Neural progenitor cell (in vitro differentiated cells): ENCODE data around the gene MYO1C. TPM values are rescaled to one million over a fixed set of nuclear protein-coding genes. Genes with fewer than 3 reads are reported as not detected.

ENCODE experiments used
- DNase-seq: peaks from one replicate; pipeline ENCODE4 v3.0.0-alpha.2; 2016; ENCODE audit warnings: low spot score
- H2AFZ ChIP-seq: fragments of 200-600 bp; sonication (generic); replicated peaks from 2 replicates; pipeline ENCODE4 v1.6.1; 2016; ENCODE audit warnings: antibody characterized with exemption
- H3F3A ChIP-seq: fragments of 200-600 bp; sonication (generic); 2 replicates; pipeline ENCODE4 v1.6.1; 2016; ENCODE audit warnings: antibody characterized with exemption, low read depth
- H3K27ac ChIP-seq: fragments of 200-600 bp; sonication (generic); 2 replicates; pipeline ENCODE4 v1.5.1; 2016; ENCODE audit warnings: mild to moderate bottlenecking
- H3K27me3 ChIP-seq: fragments of 200-600 bp; sonication (generic); 2 replicates; pipeline ENCODE4 v1.6.1; 2016; ENCODE audit warnings: mild to moderate bottlenecking, moderate library complexity
- H3K36me3 ChIP-seq: fragments of 200-600 bp; sonication (generic); 2 replicates; pipeline ENCODE4 v1.5.1; 2016
- H3K4me1 ChIP-seq: fragments of 200-600 bp; sonication (generic); 2 replicates; pipeline ENCODE4 v1.6.1; 2016; ENCODE audit warnings: mixed run types
- H3K4me2 ChIP-seq: fragments of 200-600 bp; sonication (generic); 2 replicates; pipeline ENCODE4 v1.6.1; 2016
- H3K4me3 ChIP-seq: fragments of 200-600 bp; sonication (generic); 2 replicates; pipeline ENCODE4 v1.5.1; 2016
- H3K79me2 ChIP-seq: fragments of 200-600 bp; sonication (generic); 2 replicates; pipeline ENCODE4 v1.6.1; 2016; ENCODE audit warnings: low read depth
- H3K9ac ChIP-seq: fragments of 200-600 bp; sonication (generic); 2 replicates; pipeline ENCODE4 v1.6.1; 2016
- H3K9me3 ChIP-seq: fragments of 200-600 bp; sonication (generic); 2 replicates; pipeline ENCODE4 v1.5.1; 2016; ENCODE audit warnings: low read depth
- H4K20me1 ChIP-seq: fragments of 200-600 bp; sonication (generic); 2 replicates; pipeline ENCODE4 v1.6.1; 2016; ENCODE audit warnings: low read depth
- H3K27ac Mint-ChIP-seq: 3 replicates; pipeline ENCODE4 v1.8.0; 2021; ENCODE audit warnings: mixed read lengths
- H3K27me3 Mint-ChIP-seq: 2 replicates; pipeline ENCODE4 v1.8.0; 2022; ENCODE audit warnings: low read depth, mild to moderate bottlenecking, inconsistent platforms, moderate library complexity, mixed read lengths; ENCODE audit not compliant: insufficient read depth
- H3K36me3 Mint-ChIP-seq: 3 replicates; pipeline ENCODE4 v1.8.0; 2021; ENCODE audit warnings: mixed read lengths
- H3K4me1 Mint-ChIP-seq: 3 replicates; pipeline ENCODE4 v1.8.0; 2021; ENCODE audit warnings: mixed read lengths
- H3K4me3 Mint-ChIP-seq: 3 replicates; pipeline ENCODE4 v1.8.0; 2021; ENCODE audit warnings: mild to moderate bottlenecking, moderate library complexity, mixed read lengths
- H3K9me3 Mint-ChIP-seq: 3 replicates; pipeline ENCODE4 v1.8.0; 2020; ENCODE audit warnings: mixed read lengths
- CTCF ChIP-seq: fragments of 200-600 bp; sonication (generic); IDR thresholded peaks from 2 replicates; pipeline ENCODE4 v1.5.1; 2017; ENCODE audit warnings: antibody characterized with exemption, mild to moderate bottlenecking
- EZH2 ChIP-seq: fragments of 200-600 bp; sonication (generic); IDR thresholded peaks from 2 replicates; pipeline ENCODE4 v1.6.1; 2017; ENCODE audit warnings: antibody characterized with exemption, mild to moderate bottlenecking, moderate library complexity
- EZH2phosphoT487 ChIP-seq: fragments of 200-600 bp; sonication (generic); IDR thresholded peaks from 2 replicates; pipeline ENCODE4 v1.6.1; 2017; ENCODE audit warnings: antibody characterized with exemption
- total RNA-seq: library from RNA; depleted of rRNA; stranded (reverse); fragments of >200 nt; gene quantifications from 2 replicates; pipeline ENCODE4 v1.2.3, GENCODE V29; 2015; ENCODE audit warnings: low replicate concordance

The MYO1C gene
- total RNA-seq, 1 donor from 2014 or later = 28.7 TPM

- no peaks in the 10 kb centered on the region for H3K4me1 ChIP-seq
These were observed 28.3 kb downstream of the MYO1C start for GRCh38 chr17:1464186-1464585.

GRCh38 chr17:1462164-1463112 lies 30.0 kb downstream of the MYO1C start:
- no peaks in the 10 kb centered on the region for H3K27me3 ChIP-seq
- Mint-ChIP-seq H3K27ac (no peak overlapping the region), H3K9me3 (no peaks in the 10 kb centered on the region), H3K36me3 (peaks cover 4% of the 10 kb centered on the region), H3K4me1 (peaks cover 4% of the 10 kb centered on the region), H3K27me3 (peaks cover 10% of the 10 kb centered on the region), H3K4me3 (no peak overlapping the region)
- DNase-seq = no peak
- H3K4me3 ChIP-seq = no peak overlapping the region
- H3K36me3 ChIP-seq = no peaks in the 10 kb centered on the region
- no peaks in the 10 kb centered on the region for H3K79me2 ChIP-seq
- H3K9me3 ChIP-seq = no peaks in the 10 kb centered on the region
- TF ChIP-seq CTCF (no peak), EZH2phosphoT487 (no peak), EZH2 (no peak)
- H3F3A ChIP-seq = peaks cover 4% of the 10 kb centered on the region
- H4K20me1 ChIP-seq = no peaks in the 10 kb centered on the region
- H3K4me1 ChIP-seq = no peaks in the 10 kb centered on the region
- no peak overlapping the region for H3K4me2 ChIP-seq
- H2AFZ ChIP-seq = no peak overlapping the region
- H3K27ac ChIP-seq = no peak overlapping the region
- no peak overlapping the region for H3K9ac ChIP-seq

More at GRCh38 chr17:1464186-1464585, 28.3 kb downstream of the MYO1C start:
- Histone ChIP-seq H3F3A (peaks cover 7% of the 10 kb centered on the region), H3K9me3 (no peaks in the 10 kb centered on the region), H3K9ac (no peak overlapping the region), H3K4me2 (no peak overlapping the region), H3K36me3 (no peaks in the 10 kb centered on the region), H3K79me2 (no peaks in the 10 kb centered on the region), H4K20me1 (peaks cover 6% of the 10 kb centered on the region), H2AFZ (no peak overlapping the region), H3K27me3 (no peaks in the 10 kb centered on the region), H3K27ac (no peak overlapping the region), H3K4me3 (no peak overlapping the region)
- Mint-ChIP-seq H3K27ac (no peak overlapping the region), H3K27me3 (peaks cover 9% of the 10 kb centered on the region), H3K9me3 (no peaks in the 10 kb centered on the region), H3K36me3 (peaks cover 8% of the 10 kb centered on the region), H3K4me1 (peaks cover 14% of the 10 kb centered on the region), H3K4me3 (no peak overlapping the region)
- no peak for TF ChIP-seq EZH2phosphoT487
- TF ChIP-seq EZH2 = no peak
- no peak for TF ChIP-seq CTCF
- DNase-seq = no peak

- Mint-ChIP-seq H3K4me3 (no peak overlapping the region), H3K9me3 (no peaks in the 10 kb centered on the region), H3K27ac (no peak overlapping the region), H3K27me3 (peaks cover 15% of the 10 kb centered on the region), H3K4me1 (peaks cover 8% of the 10 kb centered on the region), H3K36me3 (peaks cover 4% of the 10 kb centered on the region)
- no peak overlapping the region for H2AFZ ChIP-seq
- no peak for TF ChIP-seq EZH2phosphoT487
- no peak for TF ChIP-seq CTCF
- no peak for TF ChIP-seq EZH2
- no peaks in the 10 kb centered on the region for H4K20me1 ChIP-seq
- no peaks in the 10 kb centered on the region for H3K36me3 ChIP-seq
- no peak overlapping the region for H3K9ac ChIP-seq
- H3F3A ChIP-seq = peaks cover 14% of the 10 kb centered on the region
- H3K4me3 ChIP-seq = no peak overlapping the region
- H3K4me1 ChIP-seq = no peaks in the 10 kb centered on the region
- H3K9me3 ChIP-seq = no peaks in the 10 kb centered on the region
- no peaks in the 10 kb centered on the region for H3K27me3 ChIP-seq
- H3K27ac ChIP-seq = no peak overlapping the region
- H3K4me2 ChIP-seq = no peak overlapping the region
- DNase-seq = no peak
- no peaks in the 10 kb centered on the region for H3K79me2 ChIP-seq
These were observed 31.1 kb downstream of the MYO1C start for GRCh38 chr17:1461198-1461944.
